HCT116 (cell line): ENCODE data around the gene COX6B2. TPM values are rescaled to one million over a fixed set of nuclear protein-coding genes. Genes with fewer than 3 reads are reported as not detected.

Source experiments
- ATAC-seq: fragments of 200-7000 bp; cut with Tn5 transposase; 2 replicates; pipeline ENCODE4 v1.9.1; 2020; ENCODE audit warnings: mild to moderate bottlenecking, moderate library complexity
- BruUV-seq: library from RNA; stranded (reverse); fragments of 400-500 nt; replicated peaks from 2 replicates; lab custom pipeline; 2021; lab: Mats Ljungman, UMichigan
- CTCF ChIA-PET: fragments of 300-600 bp; sonication (Branson Sonifier 250); formaldehyde crosslinking; loops from one replicate; lab custom pipeline; 2021; ENCODE audit warnings: antibody characterized with exemption; lab: Charles Lee
- POLR2A ChIA-PET: fragments of 300-600, 350-600 bp; sonication (Branson Sonifier 250); formaldehyde crosslinking; loops from one replicate; lab custom pipeline; 2021; ENCODE audit warnings: antibody characterized with exemption; lab: Charles Lee
- RAD21 ChIA-PET, 2 experiments: fragments of 300-600 bp; sonication (Branson Sonifier 250); formaldehyde crosslinking; loops; one replicate each; lab custom pipeline; 2023; ENCODE audit warnings: low total read pairs in 2 of 2; ENCODE audit not compliant: uncharacterized antibody in 2 of 2, unreplicated experiment in 2 of 2, low non-redundant PET in 1 of 2; lab: Charles Lee
- DNase-seq: peaks from one replicate; pipeline ENCODE4 v3.0.0-alpha.2; 2010; ENCODE audit warnings: low read depth, low spot score
- H2AFZ ChIP-seq: fragments of 200-600 bp; shearing (Covaris generic), sonication (generic); 2 replicates; pipeline ENCODE4 v1.6.1; 2017; ENCODE audit warnings: low read depth, mixed run types, mixed read lengths, antibody characterized with exemption, low read length; ENCODE audit not compliant: poor library complexity, severe bottlenecking
- H3K27ac ChIP-seq: 2 replicates; pipeline ENCODE4 v1.5.1; 2012; ENCODE audit warnings: low read depth, low read length
- H3K27me3 ChIP-seq: fragments of 200-600 bp; sonication (generic); 2 replicates; pipeline ENCODE4 v1.6.1; 2016; ENCODE audit warnings: mixed run types, low read length, mixed read lengths; ENCODE audit not compliant: insufficient read depth
- H3K36me3 ChIP-seq, 2 experiments: fragments of 200-500 bp in 1 of 2; fragments of 200-600 bp in 1 of 2; sonication (Bioruptor generic) in 1 of 2; sonication (generic) in 1 of 2; 2 replicates each; pipeline versions ENCODE4 v1.5.1 to v1.6.1; 2014 to 2016; ENCODE audit warnings: low read length in 2 of 2, inconsistent platforms in 1 of 2, mixed read lengths in 1 of 2, mixed run types in 1 of 2; ENCODE audit not compliant: insufficient read depth in 2 of 2, control insufficient read depth in 1 of 2
- H3K4me1 ChIP-seq, 2 experiments: fragments of 200-600 bp in 1 of 2; sonication (generic) in 1 of 2; 2 replicates each; pipeline versions ENCODE4 v1.5.1 to v1.6.1; 2012 to 2017; ENCODE audit warnings: low read length in 2 of 2, inconsistent platforms in 1 of 2, mild to moderate bottlenecking in 1 of 2, mixed read lengths in 1 of 2, mixed run types in 1 of 2, moderate library complexity in 1 of 2; ENCODE audit not compliant: insufficient read depth in 2 of 2, control insufficient read depth in 1 of 2
- H3K4me2 ChIP-seq: fragments of 200-600 bp; sonication (generic); 2 replicates; pipeline ENCODE4 v1.6.1; 2017; ENCODE audit warnings: mixed run types, low read length, mixed read lengths
- H3K4me3 ChIP-seq, 2 experiments: fragments of 200-600 bp in 1 of 2; sonication (generic) in 1 of 2; replicated peaks in 1 of 2; 2 replicates each; pipeline ENCODE4 v1.5.1; 2011 to 2016; ENCODE audit warnings: low read length in 2 of 2, control low read depth in 1 of 2, low read depth in 1 of 2, mild to moderate bottlenecking in 1 of 2, mixed read lengths in 1 of 2, mixed run types in 1 of 2
- H3K79me2 ChIP-seq: fragments of 200-600 bp; sonication (generic); 2 replicates; pipeline ENCODE4 v1.6.1; 2017; ENCODE audit warnings: mild to moderate bottlenecking, mixed run types, low read length, moderate library complexity, mixed read lengths; ENCODE audit not compliant: insufficient read depth
- H3K9ac ChIP-seq: fragments of 200-600 bp; sonication (generic); 2 replicates; pipeline ENCODE4 v1.6.1; 2016; ENCODE audit warnings: low read length, mixed read lengths
- H3K9me2 ChIP-seq: fragments of 200-600 bp; sonication (generic), shearing (Covaris generic); 2 replicates; pipeline ENCODE4 v1.6.1; 2017; ENCODE audit warnings: mixed run types, mild to moderate bottlenecking, moderate library complexity; ENCODE audit not compliant: insufficient read depth
- H3K9me3 ChIP-seq, 2 experiments: fragments of 200-500 bp in 1 of 2; fragments of 200-600 bp in 1 of 2; sonication (Bioruptor generic) in 1 of 2; sonication (generic) in 1 of 2; 2 replicates each; pipeline ENCODE4 v1.6.1; 2014 to 2017; ENCODE audit warnings: low read length in 2 of 2, mixed read lengths in 2 of 2, inconsistent platforms in 1 of 2, low read depth in 1 of 2, mild to moderate bottlenecking in 1 of 2, mixed run types in 1 of 2, moderate library complexity in 1 of 2; ENCODE audit not compliant: control insufficient read depth in 1 of 2, insufficient read depth in 1 of 2
- H4K20me1 ChIP-seq: fragments of 200-600 bp; sonication (generic), shearing (Covaris generic); 2 replicates; pipeline ENCODE4 v1.6.1; 2017; ENCODE audit warnings: mixed run types, mild to moderate bottlenecking, moderate library complexity; ENCODE audit not compliant: insufficient read depth
- EZH2 ChIP-seq: fragments of 200-600 bp; sonication (generic); IDR thresholded peaks from 2 replicates; pipeline ENCODE4 v1.6.1; 2017; ENCODE audit warnings: antibody characterized with exemption, mixed run types
- EZH2phosphoT487 ChIP-seq: fragments of 200-600 bp; IDR thresholded peaks from 2 replicates; pipeline ENCODE4 v1.6.1; 2018; ENCODE audit warnings: antibody characterized with exemption, borderline replicate concordance
- JUND ChIP-seq: IDR thresholded peaks from 2 replicates; pipeline ENCODE4 v1.6.1; 2012
- POLR2AphosphoS5 ChIP-seq: IDR thresholded peaks from 2 replicates; pipeline ENCODE4 v1.6.1; 2011; ENCODE audit warnings: mild to moderate bottlenecking, low read depth, low read length, moderate library complexity
- RAD21 ChIP-seq: IDR thresholded peaks from 2 replicates; pipeline ENCODE4 v1.6.1; 2012; ENCODE audit warnings: low read depth, mild to moderate bottlenecking
- SIN3A ChIP-seq: IDR thresholded peaks from 2 replicates; pipeline ENCODE4 v1.6.1; 2012; ENCODE audit warnings: low read depth
- SP1 ChIP-seq: IDR thresholded peaks from 2 replicates; pipeline ENCODE4 v1.6.1; 2012; ENCODE audit warnings: low read depth
- TCF7L2 ChIP-seq: IDR thresholded peaks from 2 replicates; pipeline ENCODE4 v1.7.0; 2011; ENCODE audit warnings: borderline replicate concordance, inconsistent platforms; ENCODE audit not compliant: insufficient read depth, insufficient read length; ENCODE audit errors: extremely low read depth
- ZNF274 ChIP-seq: fragments of 200-500 bp; sonication (Bioruptor generic); IDR thresholded peaks from 2 replicates; pipeline ENCODE4 v1.6.1; 2014; ENCODE audit warnings: mild to moderate bottlenecking, low read depth, low read length, inconsistent platforms
- intact Hi-C: fragments of 100-400 bp; cut with micrococcal nuclease; formaldehyde crosslinking; loops from 2 replicates; pipeline ENCODE4 v1.10.0; 2022
- total RNA-seq: library from RNA; stranded (reverse); gene quantifications from one replicate; pipeline ENCODE4 v1.2.1, GENCODE V29; 2021; ENCODE audit not compliant: unreplicated experiment
- TF ChIP-seq, protein P1 (sequence below), 3 experiments: fragments of 200-600 bp in 1 of 3; sonication (generic) in 1 of 3; IDR thresholded peaks in 2 of 3; conservative IDR thresholded peaks in 1 of 3; 2 replicates each; pipeline ENCODE4 v1.5.1; 2012 to 2017; ENCODE audit warnings: low read depth in 2 of 3, low read length in 2 of 3, antibody characterized with exemption in 1 of 3, borderline replicate concordance in 1 of 3, control low read depth in 1 of 3, mild to moderate bottlenecking in 1 of 3, mixed read lengths in 1 of 3, mixed run types in 1 of 3, moderate library complexity in 1 of 3; ENCODE audit not compliant: insufficient read depth in 1 of 3
- TF ChIP-seq, protein P2 (sequence below): IDR thresholded peaks from 2 replicates; pipeline ENCODE4 v1.6.1; 2012; ENCODE audit warnings: low read depth
- TF ChIP-seq, protein P3 (sequence below): IDR thresholded peaks from 2 replicates; pipeline ENCODE4 v1.6.1; 2012

COX6B2 gene
- total RNA-seq, 1 experiment from 2014 or later = 2.4 TPM

DNA sequence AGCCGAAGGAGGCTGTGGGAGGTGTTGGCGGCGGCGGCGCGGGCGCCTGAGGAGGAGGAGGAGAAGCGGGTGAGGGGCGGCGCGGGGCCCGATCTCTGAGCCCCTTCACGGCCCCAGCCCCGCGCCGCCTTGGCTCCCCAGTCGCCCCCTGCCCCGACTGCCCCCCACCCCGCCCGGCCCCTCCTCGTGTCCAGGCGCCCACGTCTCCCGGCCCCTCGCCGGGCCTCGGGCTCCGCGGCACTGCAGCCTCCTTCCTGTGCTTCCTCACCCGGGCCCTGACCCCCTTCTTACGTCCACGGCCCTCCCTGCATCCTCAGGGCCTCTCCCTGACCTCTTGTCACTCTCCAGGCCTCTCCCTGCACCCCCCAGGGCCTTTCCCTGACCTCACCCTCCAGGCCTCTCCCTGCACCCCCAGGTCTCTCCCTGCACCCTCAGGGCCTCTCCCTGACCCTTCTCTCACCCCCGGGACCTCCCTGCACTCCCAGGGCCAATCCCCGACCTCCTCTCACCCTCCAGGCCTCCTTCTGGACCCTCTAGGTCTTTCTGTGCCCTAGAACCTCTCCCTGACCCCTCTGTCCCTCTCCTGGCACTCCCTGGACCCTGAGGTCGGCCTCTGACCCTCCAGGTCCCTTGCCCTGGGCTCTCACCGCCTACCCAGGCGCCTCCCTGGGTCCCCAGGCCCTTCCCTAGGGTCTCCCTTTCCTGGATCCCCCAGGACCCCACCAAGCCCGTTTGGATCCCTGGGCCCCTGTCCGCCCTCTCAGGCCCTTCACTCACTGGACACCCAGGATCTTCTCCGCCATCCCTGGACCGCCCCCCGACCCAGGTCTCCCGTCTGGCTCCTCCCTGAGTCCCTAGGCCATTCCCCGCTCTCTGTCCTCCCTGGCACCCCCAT is 14.4 kb downstream of the COX6B2 start (continued):
- TF ChIP-seq, protein P1, sequence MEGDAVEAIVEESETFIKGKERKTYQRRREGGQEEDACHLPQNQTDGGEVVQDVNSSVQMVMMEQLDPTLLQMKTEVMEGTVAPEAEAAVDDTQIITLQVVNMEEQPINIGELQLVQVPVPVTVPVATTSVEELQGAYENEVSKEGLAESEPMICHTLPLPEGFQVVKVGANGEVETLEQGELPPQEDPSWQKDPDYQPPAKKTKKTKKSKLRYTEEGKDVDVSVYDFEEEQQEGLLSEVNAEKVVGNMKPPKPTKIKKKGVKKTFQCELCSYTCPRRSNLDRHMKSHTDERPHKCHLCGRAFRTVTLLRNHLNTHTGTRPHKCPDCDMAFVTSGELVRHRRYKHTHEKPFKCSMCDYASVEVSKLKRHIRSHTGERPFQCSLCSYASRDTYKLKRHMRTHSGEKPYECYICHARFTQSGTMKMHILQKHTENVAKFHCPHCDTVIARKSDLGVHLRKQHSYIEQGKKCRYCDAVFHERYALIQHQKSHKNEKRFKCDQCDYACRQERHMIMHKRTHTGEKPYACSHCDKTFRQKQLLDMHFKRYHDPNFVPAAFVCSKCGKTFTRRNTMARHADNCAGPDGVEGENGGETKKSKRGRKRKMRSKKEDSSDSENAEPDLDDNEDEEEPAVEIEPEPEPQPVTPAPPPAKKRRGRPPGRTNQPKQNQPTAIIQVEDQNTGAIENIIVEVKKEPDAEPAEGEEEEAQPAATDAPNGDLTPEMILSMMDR (IDR thresholded peaks at IDR 0.05 in 2 of 3, conservative IDR thresholded peaks at IDR 0.05 in 1 of 3; ENCODE audit: borderline replicate concordance in 1 of 3, insufficient read depth in 1 of 3, low read depth in 2 of 3, low read length in 2 of 3) = no peak

DNA sequence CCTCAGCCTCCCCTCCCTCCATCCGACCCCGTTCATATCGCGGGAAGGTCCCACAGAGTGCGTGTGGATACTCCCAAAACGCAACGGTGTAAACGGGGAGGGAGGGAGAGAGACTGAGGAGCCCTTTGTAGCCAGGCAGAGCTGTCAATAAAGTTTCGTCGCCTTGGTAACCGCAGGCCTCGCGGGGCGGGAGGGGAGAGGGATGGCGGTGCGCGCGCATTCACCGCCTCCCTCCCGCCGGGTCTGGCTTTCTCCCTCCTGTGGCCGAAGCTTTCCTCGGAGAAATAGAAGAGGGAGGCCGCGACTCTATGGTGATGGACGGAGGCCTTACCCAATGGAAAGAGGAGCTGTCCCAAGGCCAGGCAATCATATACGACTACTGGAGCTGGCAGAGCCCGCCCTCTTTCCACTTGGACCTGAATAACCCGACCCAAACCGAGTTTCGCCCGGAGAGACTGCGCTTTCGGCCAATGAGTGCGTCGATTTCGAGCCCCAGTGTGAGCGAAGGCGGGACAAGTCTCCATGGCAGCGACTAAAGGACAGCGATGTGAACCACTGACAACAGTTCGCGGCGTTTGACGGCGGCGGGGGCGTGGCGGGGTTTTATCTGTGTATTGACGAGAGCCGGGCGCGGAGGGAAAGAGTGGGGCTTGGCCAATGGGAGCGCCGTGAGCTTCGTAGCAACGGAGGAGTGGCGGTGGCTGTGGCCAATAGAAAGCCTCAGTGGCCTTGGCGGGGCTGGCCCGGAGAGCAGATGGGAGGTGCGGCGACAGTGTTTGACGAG is 15.2 kb downstream of the COX6B2 start, which contains the start of gene KMT5C:
KMT5C (plus strand) TSS at position 772 of the 784 bp plus-strand sequence. CDS start 2,061 bp downstream, outside the sequence.
- ChIA-PET RAD21 (interaction anchor here in 1 of 2 experiments (1.3 kb wide), 1 partner anchor 45 kb away, joined by 4 read pairs; the partner anchor contains the start of gene TMEM238), CTCF (interaction anchor here (0.7 to 1.5 kb wide), 6 partner anchors 10 to 198 kb away, joined by 3 to 15 read pairs (median 4); partner anchors contain the start of gene HSPBP1), POLR2A (interaction anchor here (0.6 to 1.6 kb wide), 16 partner anchors 10 to 235 kb away, joined by 3 to 18 read pairs (median 4); partner anchors contain the start of genes HSPBP1, PPP6R1, PTPRH and TMEM238)
- DNase-seq (peak; percentile 100), ATAC-seq (peak; percentile 85)
- H3K4me3 ChIP-seq = peak within 1 kb of the TSS; percentile 74 to 83
- H3K27me3 ChIP-seq = no peaks in the 10 kb centered on the region
- no peaks in the 10 kb centered on the region for H3K9me2 ChIP-seq
- no peaks in the 10 kb centered on the region for H4K20me1 ChIP-seq
- H2AFZ ChIP-seq = peak within 1 kb of the TSS; percentile 70
- H3K79me2 ChIP-seq = peaks cover 9% of the 10 kb centered on the region; the same call in 1 of the 2 replicates
- no peaks in the 10 kb centered on the region for H3K9me3 ChIP-seq
- intact Hi-C loops = loop anchor here (2.0 kb wide), 1 partner anchor 46 kb away; the partner anchor contains the start of genes RPL28 and TMEM238
- H3K36me3 ChIP-seq = peaks cover 4 to 5% of the 10 kb centered on the region in 2 experiments; a peak in 3 of 4 replicates
- BruUV-seq = no TSS peak
- H3K9ac ChIP-seq = peak within 1 kb of the TSS; percentile 85
- peak within 1 kb of the TSS; percentile 92 for H3K27ac ChIP-seq
- H3K4me2 ChIP-seq = peak within 1 kb of the TSS; percentile 98
- H3K4me1 ChIP-seq = peaks cover 9 to 33% of the 10 kb centered on the region in 2 experiments
- TF ChIP-seq JUND (no peak), ZNF274 (no peak), SIN3A (no peak), TCF7L2 (peak; percentile 73), POLR2AphosphoS5 (peak; percentile 45), SP1 (peak; percentile 99), EZH2 (no peak), RAD21 (no peak), EZH2phosphoT487 (no peak)
- TF ChIP-seq, protein P2, sequence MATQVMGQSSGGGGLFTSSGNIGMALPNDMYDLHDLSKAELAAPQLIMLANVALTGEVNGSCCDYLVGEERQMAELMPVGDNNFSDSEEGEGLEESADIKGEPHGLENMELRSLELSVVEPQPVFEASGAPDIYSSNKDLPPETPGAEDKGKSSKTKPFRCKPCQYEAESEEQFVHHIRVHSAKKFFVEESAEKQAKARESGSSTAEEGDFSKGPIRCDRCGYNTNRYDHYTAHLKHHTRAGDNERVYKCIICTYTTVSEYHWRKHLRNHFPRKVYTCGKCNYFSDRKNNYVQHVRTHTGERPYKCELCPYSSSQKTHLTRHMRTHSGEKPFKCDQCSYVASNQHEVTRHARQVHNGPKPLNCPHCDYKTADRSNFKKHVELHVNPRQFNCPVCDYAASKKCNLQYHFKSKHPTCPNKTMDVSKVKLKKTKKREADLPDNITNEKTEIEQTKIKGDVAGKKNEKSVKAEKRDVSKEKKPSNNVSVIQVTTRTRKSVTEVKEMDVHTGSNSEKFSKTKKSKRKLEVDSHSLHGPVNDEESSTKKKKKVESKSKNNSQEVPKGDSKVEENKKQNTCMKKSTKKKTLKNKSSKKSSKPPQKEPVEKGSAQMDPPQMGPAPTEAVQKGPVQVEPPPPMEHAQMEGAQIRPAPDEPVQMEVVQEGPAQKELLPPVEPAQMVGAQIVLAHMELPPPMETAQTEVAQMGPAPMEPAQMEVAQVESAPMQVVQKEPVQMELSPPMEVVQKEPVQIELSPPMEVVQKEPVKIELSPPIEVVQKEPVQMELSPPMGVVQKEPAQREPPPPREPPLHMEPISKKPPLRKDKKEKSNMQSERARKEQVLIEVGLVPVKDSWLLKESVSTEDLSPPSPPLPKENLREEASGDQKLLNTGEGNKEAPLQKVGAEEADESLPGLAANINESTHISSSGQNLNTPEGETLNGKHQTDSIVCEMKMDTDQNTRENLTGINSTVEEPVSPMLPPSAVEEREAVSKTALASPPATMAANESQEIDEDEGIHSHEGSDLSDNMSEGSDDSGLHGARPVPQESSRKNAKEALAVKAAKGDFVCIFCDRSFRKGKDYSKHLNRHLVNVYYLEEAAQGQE = no peak
- TF ChIP-seq, protein P3, sequence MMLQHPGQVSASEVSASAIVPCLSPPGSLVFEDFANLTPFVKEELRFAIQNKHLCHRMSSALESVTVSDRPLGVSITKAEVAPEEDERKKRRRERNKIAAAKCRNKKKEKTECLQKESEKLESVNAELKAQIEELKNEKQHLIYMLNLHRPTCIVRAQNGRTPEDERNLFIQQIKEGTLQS = no peak
